Measurements from ENCODE around the gene CYP4F3. TPM values are rescaled to one million over a fixed set of nuclear protein-coding genes. Genes with fewer than 3 reads are reported as not detected.

Gene CYP4F3
- total and polyA plus RNA-seq, 4 experiments from 2014 or later = not detected

DNA sequence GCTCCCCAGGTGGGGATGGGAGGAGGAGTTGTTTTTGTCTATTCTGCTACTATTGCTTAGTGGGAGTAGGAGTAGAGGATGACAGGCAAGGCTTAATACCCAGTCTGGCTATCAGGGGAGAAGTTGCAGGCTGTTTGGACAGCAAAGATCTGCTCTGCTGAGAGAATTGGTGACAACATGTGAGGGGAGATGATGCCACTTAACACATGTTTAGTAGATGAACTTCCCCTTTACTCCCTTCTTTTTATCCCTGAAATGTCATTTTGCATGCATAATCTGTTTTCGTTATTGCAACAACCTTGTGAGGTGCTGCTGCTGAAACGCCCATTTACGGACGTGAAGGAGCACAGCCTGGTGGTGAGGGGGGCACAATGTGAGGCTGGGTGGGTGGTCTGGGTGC, 29.2 kb downstream of the CYP4F3 start:
- Mint-ChIP-seq H3K9me3 (peaks cover 0 to 2% (median 0%) of the 10 kb centered on the region in 8 donors), H3K27ac (no peak overlapping the region), H3K4me3 (no peak overlapping the region), H3K36me3 (no peaks in the 10 kb centered on the region), H3K27me3 (peaks cover 8 to 10% of the 10 kb centered on the region in 2 donors), H3K4me1 (peaks cover 17 to 27% (median 20%) of the 10 kb centered on the region in 4 donors)
- H3K4me3 ChIP-seq (ENCODE audit: low read length in 2 of 2) = no peak overlapping the region
- no peaks in the 10 kb centered on the region for H3K27me3 ChIP-seq (ENCODE audit: insufficient read depth, low read length)
- no peak for DNase-seq
- H3K36me3 ChIP-seq (ENCODE audit: insufficient read depth, low read length) = no peaks in the 10 kb centered on the region
- no peak overlapping the region for H3K27ac ChIP-seq (ENCODE audit: low read depth, low read length)
- ChIA-PET CTCF (ENCODE audit: partially characterized antibody) (no interaction called here), POLR2A (ENCODE audit: partially characterized antibody) (no interaction called here)
- peaks cover 17% of the 10 kb centered on the region for H3K4me1 ChIP-seq (ENCODE audit: insufficient read depth, low read length)
- intact Hi-C loops (cut with micrococcal nuclease) = no loop called here
- H3K9me3 ChIP-seq (ENCODE audit: control insufficient read depth in 1 of 2, low read length in 2 of 2) = no peaks in the 10 kb centered on the region

DNA sequence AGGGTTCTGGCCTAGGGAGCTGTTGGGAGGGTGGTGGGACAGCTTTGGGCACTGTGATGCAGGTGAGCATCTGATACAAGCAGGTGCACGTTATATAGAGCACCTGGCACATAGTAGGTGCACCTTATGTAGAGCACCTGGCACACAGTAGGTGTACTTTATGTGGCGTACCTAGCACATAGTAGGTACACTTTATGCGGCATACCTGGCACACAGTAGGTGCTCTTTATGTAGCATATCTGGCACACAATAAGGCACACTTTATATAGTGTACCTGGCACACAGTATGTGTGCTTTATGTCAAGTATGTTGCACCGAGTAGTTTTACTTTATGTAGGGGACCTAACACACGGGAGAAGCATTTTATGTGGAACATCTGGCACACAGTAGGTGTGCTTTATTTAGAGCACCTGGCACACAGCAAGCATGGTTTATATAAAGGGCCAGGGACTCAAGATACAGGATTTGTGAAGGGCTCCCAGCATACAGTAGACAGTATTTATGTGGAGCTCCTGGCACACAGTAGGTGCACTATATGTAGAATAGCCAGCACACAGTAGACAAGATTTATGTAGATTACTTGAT, 30.6 kb downstream of the CYP4F3 start:
- H3K9me3 ChIP-seq (ENCODE audit: control insufficient read depth in 1 of 2, low read length in 2 of 2) = no peaks in the 10 kb centered on the region
- Mint-ChIP-seq H3K27me3 (peaks cover 0 to 3% of the 10 kb centered on the region in 2 donors), H3K27ac (peak overlapping the region in 1 of 7 donors; percentile 57), H3K9me3 (no peaks in the 10 kb centered on the region), H3K36me3 (no peaks in the 10 kb centered on the region), H3K4me3 (no peak overlapping the region), H3K4me1 (peaks cover 17 to 36% (median 23%) of the 10 kb centered on the region in 4 donors)
- no peaks in the 10 kb centered on the region for H3K36me3 ChIP-seq (ENCODE audit: insufficient read depth, low read length)
- intact Hi-C loops (cut with micrococcal nuclease) = no loop called here
- ChIA-PET CTCF (ENCODE audit: partially characterized antibody) (no interaction called here), POLR2A (ENCODE audit: partially characterized antibody) (no interaction called here)
- DNase-seq = no peak
- H3K27me3 ChIP-seq (ENCODE audit: insufficient read depth, low read length) = no peaks in the 10 kb centered on the region
- peaks cover 17% of the 10 kb centered on the region for H3K4me1 ChIP-seq (ENCODE audit: insufficient read depth, low read length)
- no peak overlapping the region for H3K4me3 ChIP-seq (ENCODE audit: low read length in 2 of 2)
- H3K27ac ChIP-seq (ENCODE audit: low read depth, low read length) = no peak overlapping the region

DNA sequence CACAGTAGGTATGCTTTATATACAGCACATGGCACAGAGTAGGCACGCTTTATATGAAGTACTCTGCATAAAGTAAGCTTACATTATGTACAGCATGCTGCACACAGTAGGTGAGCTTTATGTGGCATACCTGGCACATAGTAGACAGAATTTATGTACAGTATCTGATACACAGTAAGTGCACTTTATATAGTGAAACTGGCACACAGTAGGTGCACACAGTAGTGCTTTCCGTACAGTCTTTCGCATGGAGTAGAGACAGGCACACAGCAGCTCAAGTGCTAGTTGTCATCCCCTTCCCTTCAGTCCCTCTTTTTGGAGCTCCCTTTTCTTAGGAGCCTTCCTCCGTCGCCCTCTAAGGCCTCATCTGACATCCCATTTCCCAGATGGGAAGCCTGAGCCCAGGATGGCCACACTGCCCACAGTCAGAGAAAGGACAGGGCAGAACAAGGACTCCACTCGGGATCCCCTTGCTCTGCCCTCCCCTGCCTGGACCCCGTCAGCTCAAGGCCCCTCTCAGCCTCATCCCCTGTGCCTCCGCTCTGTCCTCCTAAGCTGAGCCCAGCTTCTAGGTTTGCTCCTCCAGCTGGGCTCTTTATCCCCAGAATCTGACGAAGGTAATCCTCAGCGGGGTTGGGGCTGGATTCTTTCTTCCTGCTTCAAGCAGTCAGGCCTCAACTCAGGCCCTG, 31.3 kb downstream of the CYP4F3 start:
- H3K27ac ChIP-seq (ENCODE audit: low read depth, low read length) = no peak overlapping the region
- peaks cover 0 to 3% of the 10 kb centered on the region in 2 donors for H3K27me3 Mint-ChIP-seq
- ChIA-PET POLR2A (ENCODE audit: partially characterized antibody) (no interaction called here), CTCF (ENCODE audit: partially characterized antibody) (no interaction called here)
- intact Hi-C loops (cut with micrococcal nuclease) = loop anchor here (2.0 kb wide), 1 partner anchor 43 kb away; no protein-coding TSS in a partner anchor
- H3K4me1 Mint-ChIP-seq = peaks cover 17 to 36% (median 26%) of the 10 kb centered on the region in 4 donors
- no peaks in the 10 kb centered on the region for H3K36me3 ChIP-seq (ENCODE audit: insufficient read depth, low read length)
- H3K4me3 Mint-ChIP-seq = peak overlapping the region in 3 of 8 donors; percentile 7 to 32 (median 22)
- no peaks in the 10 kb centered on the region for H3K36me3 Mint-ChIP-seq
- peaks cover 0 to 3% (median 0%) of the 10 kb centered on the region in 8 donors for H3K9me3 Mint-ChIP-seq
- peak overlapping the region; percentile 78 to 85 (median 83) for H3K27ac Mint-ChIP-seq
- H3K4me3 ChIP-seq (ENCODE audit: low read length in 2 of 2) = no peak overlapping the region
- peaks cover 17% of the 10 kb centered on the region for H3K4me1 ChIP-seq (ENCODE audit: insufficient read depth, low read length)
- H3K27me3 ChIP-seq (ENCODE audit: insufficient read depth, low read length) = no peaks in the 10 kb centered on the region
- no peak for DNase-seq
- no peaks in the 10 kb centered on the region for H3K9me3 ChIP-seq (ENCODE audit: control insufficient read depth in 1 of 2, low read length in 2 of 2)

DNA sequence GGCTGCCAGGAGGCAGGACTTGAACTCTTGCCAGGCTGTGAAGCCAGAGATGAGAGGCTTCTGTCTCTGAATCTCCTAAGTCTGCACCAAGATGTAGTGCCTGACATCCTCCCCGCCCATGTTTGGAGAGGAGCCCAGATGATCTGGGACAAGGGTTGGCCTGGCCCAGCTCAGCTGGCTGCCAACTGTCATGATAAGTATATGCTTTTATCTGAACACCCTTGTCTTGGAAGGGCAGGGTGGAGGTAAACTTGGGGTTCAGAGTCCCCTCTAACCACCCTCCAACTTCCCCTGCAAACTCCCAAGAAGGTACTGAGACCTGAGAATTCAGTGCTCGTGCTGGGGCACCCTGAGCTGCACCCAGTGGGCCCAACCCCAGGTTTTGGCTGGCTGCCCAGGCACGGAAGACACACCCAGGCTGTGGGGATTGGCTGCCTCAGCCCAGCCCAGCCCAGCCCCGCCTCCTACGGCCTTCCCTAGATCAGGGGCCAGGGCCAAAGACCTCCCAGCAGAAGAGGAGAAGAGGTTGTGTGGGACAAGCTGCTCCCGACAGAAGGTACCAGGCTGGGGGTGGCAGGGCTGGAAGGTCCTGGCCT, 32.0 kb downstream of the CYP4F3 start, which contains the start of gene CYP4F12:
Gene CYP4F12 (plus strand): TSS at position 508 of the 596 bp plus-strand sequence. CDS start 443 bp downstream, outside the sequence.
- CTCF ChIA-PET (ENCODE audit: partially characterized antibody) = no interaction called here
- DNase-seq = peak; percentile 21 to 45 (median 27)
- Histone ChIP-seq H3K27me3 (ENCODE audit: insufficient read depth, low read length) (no peaks in the 10 kb centered on the region), H3K9me3 (ENCODE audit: control insufficient read depth in 1 of 2, low read length in 2 of 2) (no peaks in the 10 kb centered on the region), H3K4me1 (ENCODE audit: insufficient read depth, low read length) (peaks cover 17% of the 10 kb centered on the region), H3K36me3 (ENCODE audit: insufficient read depth, low read length) (no peaks in the 10 kb centered on the region), H3K4me3 (ENCODE audit: low read length in 2 of 2) (no peak within 1 kb of the TSS), H3K27ac (ENCODE audit: low read depth, low read length) (no peak within 1 kb of the TSS)
- intact Hi-C loops (cut with micrococcal nuclease) = loop anchor here (2.0 kb wide), 1 partner anchor 44 kb away; no protein-coding TSS in a partner anchor
- Mint-ChIP-seq H3K4me1 (peaks cover 17 to 36% (median 27%) of the 10 kb centered on the region in 4 donors), H3K27me3 (peaks cover 0 to 3% of the 10 kb centered on the region in 2 donors), H3K9me3 (peaks cover 0 to 4% (median 0%) of the 10 kb centered on the region in 8 donors), H3K4me3 (peak within 1 kb of the TSS in 5 of 8 donors; percentile 7 to 59 (median 22)), H3K27ac (peak within 1 kb of the TSS; percentile 78 to 85 (median 83)), H3K36me3 (peaks cover 0 to 3% of the 10 kb centered on the region in 2 donors)
- POLR2A ChIA-PET (ENCODE audit: partially characterized antibody) = no interaction called here

DNA sequence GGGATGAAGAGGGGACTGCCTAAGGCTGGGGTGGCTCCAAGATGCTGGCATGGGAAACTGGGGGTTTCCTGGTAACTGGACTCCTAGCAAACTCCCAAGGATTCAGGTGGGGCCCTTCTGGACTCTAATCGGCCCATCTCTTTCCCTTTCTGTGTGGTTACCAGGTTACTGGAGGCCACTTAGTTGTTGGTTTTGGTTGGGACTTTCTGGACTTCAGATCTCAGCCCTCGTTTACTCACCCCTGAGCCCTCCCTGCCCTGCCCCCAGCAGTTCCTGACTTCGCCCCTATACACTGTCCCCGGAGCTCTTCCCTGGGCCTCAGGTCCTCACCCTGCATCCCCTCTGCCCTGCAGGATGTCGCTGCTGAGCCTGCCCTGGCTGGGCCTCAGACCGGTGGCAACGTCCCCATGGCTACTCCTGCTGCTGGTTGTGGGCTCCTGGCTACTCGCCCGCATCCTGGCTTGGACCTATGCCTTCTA, 32.5 kb downstream of the CYP4F3 start:
- H3K36me3 ChIP-seq (ENCODE audit: insufficient read depth, low read length) = no peaks in the 10 kb centered on the region
- Mint-ChIP-seq H3K4me1 (peaks cover 17 to 36% (median 27%) of the 10 kb centered on the region in 4 donors), H3K9me3 (peaks cover 0 to 4% (median 0%) of the 10 kb centered on the region in 8 donors), H3K36me3 (peaks cover 0 to 7% of the 10 kb centered on the region in 2 donors), H3K27ac (peak overlapping the region in 5 of 7 donors; percentile 74 to 85 (median 83)), H3K27me3 (peaks cover 2 to 3% of the 10 kb centered on the region in 2 donors), H3K4me3 (peak overlapping the region in 4 of 8 donors; percentile 2 to 59 (median 26))
- intact Hi-C loops (cut with micrococcal nuclease) = loop anchor here (2.0 kb wide), 1 partner anchor 44 kb away; no protein-coding TSS in a partner anchor
- no peak overlapping the region for H3K27ac ChIP-seq (ENCODE audit: low read depth, low read length)
- ChIA-PET CTCF (ENCODE audit: partially characterized antibody) (no interaction called here), POLR2A (ENCODE audit: partially characterized antibody) (no interaction called here)
- peaks cover 17% of the 10 kb centered on the region for H3K4me1 ChIP-seq (ENCODE audit: insufficient read depth, low read length)
- H3K4me3 ChIP-seq (ENCODE audit: low read length in 2 of 2) = no peak overlapping the region
- H3K9me3 ChIP-seq (ENCODE audit: control insufficient read depth in 1 of 2, low read length in 2 of 2) = no peaks in the 10 kb centered on the region
- H3K27me3 ChIP-seq (ENCODE audit: insufficient read depth, low read length) = no peaks in the 10 kb centered on the region
- DNase-seq = peak in 2 of 5 donors; percentile 1 to 31

DNA sequence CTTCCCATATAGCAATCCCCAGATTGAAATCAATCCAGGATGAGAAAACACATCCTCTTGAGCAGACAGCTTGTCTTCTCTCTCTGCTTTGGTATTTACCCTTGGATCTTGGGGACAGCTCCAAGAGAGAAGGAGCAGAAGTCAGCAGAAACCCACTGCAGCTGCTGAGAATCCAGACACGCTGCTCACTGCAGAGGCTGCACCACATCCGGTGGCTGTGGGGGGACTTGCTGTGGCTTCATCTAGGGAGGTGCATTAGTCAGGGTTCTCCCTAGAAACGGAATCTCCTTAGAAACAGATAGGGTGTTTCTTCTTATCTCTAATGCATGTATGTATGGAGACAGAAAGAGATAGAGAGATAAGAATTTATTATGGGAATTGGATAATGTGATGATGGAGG, 34.9 kb downstream of the CYP4F3 start:
- no peaks in the 10 kb centered on the region for H3K36me3 ChIP-seq (ENCODE audit: insufficient read depth, low read length)
- no peak for DNase-seq
- H3K27ac Mint-ChIP-seq = peak overlapping the region in 5 of 7 donors; percentile 19 to 61 (median 51)

DNA sequence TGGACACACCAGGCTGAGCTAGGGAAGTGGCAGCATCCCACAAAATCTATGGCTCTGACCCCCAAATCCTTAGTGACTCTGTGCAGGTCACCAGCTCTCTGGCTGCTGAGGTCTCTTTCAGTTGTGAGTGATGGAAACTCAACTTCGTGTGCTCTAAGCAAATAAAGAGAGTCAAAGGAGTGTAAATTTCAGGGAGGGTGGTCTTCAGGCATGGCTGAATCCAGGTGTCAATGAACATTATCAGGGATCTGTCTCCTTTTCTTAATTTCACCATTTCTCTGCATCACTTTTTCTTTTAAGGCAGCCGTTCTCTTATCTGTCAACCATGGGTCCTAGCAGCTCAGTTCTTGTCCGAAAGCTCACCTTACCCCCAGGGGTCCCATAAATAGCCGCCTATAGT, 38.4 kb downstream of the CYP4F3 start:
- Histone ChIP-seq H3K27me3 (ENCODE audit: insufficient read depth, low read length) (no peaks in the 10 kb centered on the region), H3K36me3 (ENCODE audit: insufficient read depth, low read length) (no peaks in the 10 kb centered on the region), H3K9me3 (ENCODE audit: control insufficient read depth in 1 of 2, low read length in 2 of 2) (no peaks in the 10 kb centered on the region), H3K27ac (ENCODE audit: low read depth, low read length) (no peak overlapping the region), H3K4me3 (ENCODE audit: low read length in 2 of 2) (no peak overlapping the region), H3K4me1 (ENCODE audit: insufficient read depth, low read length) (no peaks in the 10 kb centered on the region)
- H3K27ac Mint-ChIP-seq = peak overlapping the region in 1 of 7 donors; percentile 29
- H3K4me3 Mint-ChIP-seq = no peak overlapping the region
- H3K27me3 Mint-ChIP-seq = peaks cover 7 to 18% of the 10 kb centered on the region in 2 donors
- ChIA-PET CTCF (ENCODE audit: partially characterized antibody) (no interaction called here), POLR2A (ENCODE audit: partially characterized antibody) (no interaction called here)
- H3K9me3 Mint-ChIP-seq = peaks cover 0 to 4% (median 0%) of the 10 kb centered on the region in 8 donors
- peaks cover 0 to 16% of the 10 kb centered on the region in 2 donors for H3K36me3 Mint-ChIP-seq
- no peak for DNase-seq
- peaks cover 0 to 18% (median 9%) of the 10 kb centered on the region in 4 donors for H3K4me1 Mint-ChIP-seq
- intact Hi-C loops (cut with micrococcal nuclease) = no loop called here

More for the DNA sequence above, 34.9 kb downstream of the CYP4F3 start:
- POLR2A ChIA-PET (ENCODE audit: partially characterized antibody) = no interaction called here
- CTCF ChIA-PET (ENCODE audit: partially characterized antibody) = interaction anchor here (0.6 kb wide), 1 partner anchor 1092 kb away, joined by 4 read pairs; no protein-coding TSS in a partner anchor
- Mint-ChIP-seq H3K36me3 (peaks cover 0 to 7% of the 10 kb centered on the region in 2 donors), H3K4me3 (peak overlapping the region in 1 of 8 donors; percentile 25), H3K27me3 (peaks cover 0 to 5% of the 10 kb centered on the region in 2 donors), H3K9me3 (peaks cover 0 to 4% (median 0%) of the 10 kb centered on the region in 8 donors), H3K4me1 (peaks cover 17 to 36% (median 27%) of the 10 kb centered on the region in 4 donors)
- Histone ChIP-seq H3K27me3 (ENCODE audit: insufficient read depth, low read length) (no peaks in the 10 kb centered on the region), H3K4me3 (ENCODE audit: low read length in 2 of 2) (no peak overlapping the region), H3K4me1 (ENCODE audit: insufficient read depth, low read length) (peaks cover 17% of the 10 kb centered on the region), H3K9me3 (ENCODE audit: control insufficient read depth in 1 of 2, low read length in 2 of 2) (no peaks in the 10 kb centered on the region), H3K27ac (ENCODE audit: low read depth, low read length) (no peak overlapping the region)
- intact Hi-C loops (cut with micrococcal nuclease) = no loop called here
